Non-pigmented ciliary epithelial cell (primary cell): ENCODE measurements around the gene NCCRP1.

Experiments
- DNase-seq: peaks from one replicate; pipeline ENCODE4 v3.0.0-alpha.2; 2010; ENCODE audit warnings: low read depth

NCCRP1 gene

GRCh38 chr19:39246951-39247669 lies 50.3 kb downstream of the NCCRP1 start:
- no peak for DNase-seq

- no peak for DNase-seq
Observed at GRCh38 chr19:39247701-39248664, 51.2 kb downstream of the NCCRP1 start.

GRCh38 chr19:39248806-39249205 lies 52.0 kb downstream of the NCCRP1 start, which contains the start of gene IFNL4:
Gene IFNL4, minus strand, starts transcription at chr19:39248856.
- no peak for DNase-seq

GRCh38 chr19:39251081-39251480 lies 54.3 kb downstream of the NCCRP1 start:
- DNase-seq: no peak
